ENCODE measurements around the gene MBOAT7. TPM values are rescaled to one million over a fixed set of nuclear protein-coding genes. Genes with fewer than 3 reads are reported as not detected.

MBOAT7 gene
- total RNA-seq, result 10 to 100 TPM; 53.8 to 55.4 TPM

GRCh38 chr19:54189145-54189734 lies at the start of gene MBOAT7:
TSS of gene MBOAT7 (minus strand) at chr19:54189580. CDS start at chr19:54188508, 1,072 bp downstream.
- intact Hi-C loops (cut with micrococcal nuclease), result no loop called here
- Mint-ChIP-seq H3K4me1 (ENCODE audit: low read depth) (peaks cover 28% of the 10 kb centered on the region), H3K27me3 (no peaks in the 10 kb centered on the region), H3K9me3 (no peaks in the 10 kb centered on the region), H3K36me3 (ENCODE audit: low read depth) (peaks cover 28% of the 10 kb centered on the region), H3K4me3 (peak within 1 kb of the TSS; percentile 75), H3K27ac (peak within 1 kb of the TSS; percentile 95)
- no peak for TF ChIP-seq CTCF (IDR thresholded peaks at IDR 0.05)
- DNase-seq, result no peak
- CTCF ChIA-PET, result interaction anchor here (0.7 to 4.1 kb wide), 15 partner anchors 10 to 179 kb away, joined by 3 to 22 read pairs (median 5); partner anchors contain the start of gene LENG1
- POLR2A ChIA-PET, result interaction anchor here (0.7 to 18.7 kb wide), 8 partner anchors 17 to 260 kb away, joined by 3 to 419 read pairs (median 4); partner anchors contain the start of genes LENG1, LENG8 and RPS9
- peak; percentile 0 for ATAC-seq

GRCh38 chr19:54233941-54234340 lies 44.6 kb upstream of the MBOAT7 start:
- peaks cover 24% of the 10 kb centered on the region for H3K27me3 Mint-ChIP-seq
- ATAC-seq (no peak), DNase-seq (no peak)
- intact Hi-C loops (cut with micrococcal nuclease), result no loop called here
- H3K4me1 Mint-ChIP-seq (ENCODE audit: low read depth), result peaks cover 3% of the 10 kb centered on the region
- TF ChIP-seq CTCF (IDR thresholded peaks at IDR 0.05), result no peak
- H3K36me3 Mint-ChIP-seq (ENCODE audit: low read depth), result no peaks in the 10 kb centered on the region
- POLR2A ChIA-PET, result interaction anchor here (0.8 to 0.9 kb wide), 2 partner anchors 27 to 69 kb away, joined by 3 read pairs; no protein-coding TSS in a partner anchor
- H3K9me3 Mint-ChIP-seq, result no peaks in the 10 kb centered on the region
- CTCF ChIA-PET, result no interaction called here
- no peak overlapping the region for H3K4me3 Mint-ChIP-seq
- no peak overlapping the region for H3K27ac Mint-ChIP-seq

GRCh38 chr19:54231077-54231931 lies 41.9 kb upstream of the MBOAT7 start:
- TF ChIP-seq CTCF (IDR thresholded peaks at IDR 0.05), result peak; percentile 96
- Mint-ChIP-seq H3K4me3 (no peak overlapping the region), H3K4me1 (ENCODE audit: low read depth) (peaks cover 3% of the 10 kb centered on the region), H3K9me3 (no peaks in the 10 kb centered on the region), H3K36me3 (ENCODE audit: low read depth) (no peaks in the 10 kb centered on the region), H3K27ac (no peak overlapping the region), H3K27me3 (peaks cover 24% of the 10 kb centered on the region)
- ATAC-seq, result peak; percentile 99
- intact Hi-C loops (cut with micrococcal nuclease), result loop anchor here (1.0 kb wide), 1 partner anchor 63 kb away; no protein-coding TSS in a partner anchor
- POLR2A ChIA-PET, result interaction anchor here (0.6 kb wide), 1 partner anchor 31 kb away, joined by 3 read pairs; the partner anchor contains the start of gene RPS9
- peak; percentile 91 for DNase-seq
- CTCF ChIA-PET, result interaction anchor here (0.6 to 1.3 kb wide), 3 partner anchors 23 to 159 kb away, joined by 3 to 5 read pairs (median 3); partner anchors contain the start of gene MBOAT7

- ChIA-PET CTCF (interaction anchor here (1.2 kb wide), 1 partner anchor 19 kb away, joined by 3 read pairs; no protein-coding TSS in a partner anchor), POLR2A (no interaction called here)
- ATAC-seq, result no peak
- TF ChIP-seq CTCF (IDR thresholded peaks at IDR 0.05), result no peak
- Mint-ChIP-seq H3K36me3 (ENCODE audit: low read depth) (no peaks in the 10 kb centered on the region), H3K4me1 (ENCODE audit: low read depth) (peaks cover 3% of the 10 kb centered on the region), H3K9me3 (no peaks in the 10 kb centered on the region), H3K27ac (no peak overlapping the region), H3K27me3 (peaks cover 24% of the 10 kb centered on the region), H3K4me3 (no peak overlapping the region)
- intact Hi-C loops (cut with micrococcal nuclease), result no loop called here
- no peak for DNase-seq
Observed at GRCh38 chr19:54230031-54230430, 40.7 kb upstream of the MBOAT7 start.

Data from activated CD8-positive, alpha-beta T cell treated with anti-CD3 and anti-CD28 coated beads for 36 hours (primary cell).